Right lung (tissue), 5 donors: Measurements from ENCODE around the gene FOXA3. TPM values are rescaled to one million over a fixed set of nuclear protein-coding genes. Genes with fewer than 3 reads are reported as not detected.
A peak's percentile ranks its signal among the peaks of the same experiment; 100 is the strongest.
"Not testable (repeated sequence)": the region's sequence is repeated elsewhere in the genome, so short reads cannot be mapped to it uniquely, and the experiment has no call there.

ENCODE experiments used
- DNase-seq, 2 donors: peaks; one replicate each; pipeline ENCODE4 v3.0.0-alpha.2; 2013
- polyA plus RNA-seq, 5 donors: library from polyadenylated mRNA; unstranded; fragments of 120-200 nt; gene quantifications; one replicate each; pipeline versions ENCODE4 v1.2.1 to v1.2.3, GENCODE V29; 2013; ENCODE audit warnings: inconsistent platforms in 1 of 5, low replicate concordance in 1 of 5; ENCODE audit not compliant: insufficient read length in 5 of 5, insufficient read depth in 1 of 5

The FOXA3 gene
- polyA plus RNA-seq, 5 donors: 1.2 to 3.3 (median 1.6) TPM

- DNase-seq: no peak
Observed at GRCh38 chr19:45827459-45828093, 36.5 kb upstream of the FOXA3 start.

DNA sequence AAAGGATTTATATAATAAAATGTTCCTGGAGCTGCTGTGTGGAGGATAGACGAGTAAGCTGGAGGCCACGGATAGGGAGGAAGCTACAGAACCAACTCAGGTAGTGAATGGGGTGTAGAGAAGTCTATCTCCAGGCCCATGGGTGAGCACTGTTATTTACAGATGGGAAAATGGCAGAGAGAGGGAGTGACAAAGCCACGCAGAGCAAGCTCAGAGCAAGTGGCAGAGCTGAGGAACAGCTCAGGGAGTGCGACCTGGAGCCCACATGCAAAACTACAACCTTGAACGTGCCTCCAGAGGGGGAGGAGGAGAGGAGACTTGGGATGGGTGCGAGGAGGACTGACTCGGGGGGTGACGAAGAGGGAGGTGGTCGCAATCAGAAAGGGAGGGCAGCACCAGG lies 35.6 kb upstream of the FOXA3 start:
- no peak for DNase-seq

DNA sequence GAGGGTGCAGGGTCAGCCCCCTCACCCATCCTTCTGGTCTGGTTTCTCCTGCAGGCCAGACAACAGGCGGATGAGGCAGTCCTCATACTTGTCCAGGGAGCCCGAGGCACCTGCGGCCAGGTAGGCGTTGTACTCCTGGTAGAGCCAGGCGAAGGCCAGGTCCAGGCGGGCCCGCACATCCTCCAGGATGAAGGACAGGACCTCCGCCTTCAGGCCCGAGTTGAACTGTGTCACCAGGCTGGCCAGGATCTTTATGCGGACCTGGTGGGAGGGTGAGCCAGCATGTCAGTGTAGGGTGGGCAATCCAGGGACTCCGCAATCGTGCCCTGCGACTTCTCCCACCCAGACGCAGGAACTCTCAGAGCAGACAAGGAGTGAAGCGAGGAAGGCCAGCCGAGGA lies 35.2 kb upstream of the FOXA3 start:
- no peak for DNase-seq

GRCh38 chr19:45834970-45835369 lies 29.2 kb upstream of the FOXA3 start:
- DNase-seq: no peak

DNA sequence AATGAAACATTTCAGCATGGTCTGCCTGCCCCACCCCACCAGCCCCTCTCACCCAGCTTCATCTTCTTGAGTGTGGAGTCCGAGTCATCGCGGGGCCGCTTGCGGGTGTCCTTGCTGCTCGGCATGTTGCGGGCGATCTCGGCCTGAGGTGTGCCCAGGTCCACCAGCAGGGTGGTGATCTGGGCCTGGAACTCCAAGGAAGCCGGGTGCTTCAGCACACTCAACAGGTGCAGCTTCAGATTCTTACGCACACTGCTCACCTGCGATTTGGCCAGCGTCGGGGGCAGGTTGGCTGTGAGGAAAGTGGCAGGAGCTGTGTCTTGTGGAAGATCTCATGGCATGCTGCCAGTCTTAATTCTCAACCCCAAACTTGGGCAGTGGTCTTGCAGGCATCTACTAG lies 21.9 kb upstream of the FOXA3 start:
- no peak for DNase-seq

GRCh38 chr19:45847663-45848062 lies 16.5 kb upstream of the FOXA3 start:
- DNase-seq: no peak

- no peak for DNase-seq
Observed at GRCh38 chr19:45848922-45849321, 15.2 kb upstream of the FOXA3 start.

DNA sequence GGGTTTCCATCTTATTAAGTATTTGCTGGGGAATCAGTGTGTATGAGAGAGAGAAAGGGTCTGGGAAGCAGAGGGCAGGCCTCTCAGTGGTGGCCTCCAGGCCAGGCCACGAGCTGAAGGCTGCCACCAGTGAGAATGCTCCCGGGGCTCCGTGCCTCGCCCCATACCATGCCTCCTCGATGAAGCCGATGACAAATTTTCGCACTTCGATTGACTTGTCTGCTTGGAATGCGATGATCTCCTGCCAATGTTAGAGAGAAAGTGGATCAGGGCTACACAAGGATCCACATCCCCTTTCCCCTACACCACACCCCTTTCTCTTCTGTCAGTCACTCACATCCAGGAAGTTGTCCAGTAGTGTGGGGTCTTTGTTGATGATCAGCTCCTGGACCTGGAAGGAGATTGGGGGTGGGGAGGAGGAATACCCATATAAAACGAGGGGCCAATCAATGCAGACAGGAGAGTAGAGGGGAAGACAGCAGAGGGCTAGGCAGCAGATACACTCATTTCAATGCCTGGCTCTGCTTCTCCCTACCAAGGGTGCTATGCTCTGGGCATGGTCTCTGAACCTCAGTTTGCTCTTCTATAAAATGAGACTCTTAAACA lies 11.9 kb upstream of the FOXA3 start:
- no peak for DNase-seq

- peak; percentile 34 to 57 for DNase-seq
Observed at GRCh38 chr19:45852983-45853382, 11.1 kb upstream of the FOXA3 start.

GRCh38 chr19:45854167-45854778 lies 9.9 kb upstream of the FOXA3 start:
- no peak for DNase-seq

DNA sequence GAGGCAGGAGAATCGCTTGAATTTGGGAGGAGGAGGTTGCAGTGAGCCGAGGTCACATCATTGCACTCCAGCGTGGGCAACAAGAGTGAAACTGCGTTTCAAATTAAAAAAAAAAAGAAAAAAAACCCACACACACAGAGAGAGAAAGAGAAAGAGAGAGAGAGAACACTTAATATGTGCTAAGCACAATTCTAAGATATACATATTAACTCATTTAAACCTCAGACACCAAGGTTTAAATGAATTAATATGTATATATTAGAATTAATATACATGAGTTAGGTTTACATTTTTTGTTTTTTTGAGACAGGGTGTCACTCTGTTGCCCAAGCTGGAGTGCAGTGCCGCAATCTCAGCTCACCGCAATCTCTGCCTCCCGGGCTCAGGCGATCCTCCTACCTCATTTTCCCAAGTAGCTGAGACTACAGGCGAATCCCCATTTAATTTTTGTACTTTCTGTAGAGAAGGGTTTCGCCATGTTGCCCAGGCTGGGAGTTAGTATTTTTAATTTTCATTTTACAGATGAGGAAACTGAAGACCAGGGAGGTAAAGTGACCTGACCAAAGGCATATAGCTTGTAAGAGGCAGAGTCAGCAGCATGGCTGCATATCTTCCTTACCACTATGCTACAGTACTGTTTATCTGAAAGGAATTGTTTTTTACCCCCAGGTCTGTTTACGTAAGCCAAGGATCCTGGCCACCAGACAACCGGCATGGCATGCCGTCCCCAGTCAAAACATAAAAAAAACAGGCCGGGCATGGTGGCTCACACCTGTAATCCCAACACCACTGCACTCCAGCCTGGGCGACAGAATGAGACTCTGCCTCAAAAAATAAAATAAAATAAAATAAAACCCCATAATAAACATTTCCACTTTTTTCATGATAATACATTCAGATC lies 3.5 kb upstream of the FOXA3 start:
- DNase-seq: no peak

- no peak for DNase-seq
Observed at GRCh38 chr19:45862271-45862563, 1.9 kb upstream of the FOXA3 start.

GRCh38 chr19:45862564-45863334 lies 1.4 kb upstream of the FOXA3 start, which contains the start of gene SYMPK:
Gene SYMPK (minus strand): TSS chr19:45863147. CDS start chr19:45854495, 8,652 bp downstream.
- DNase-seq: peak; percentile 97 to 98

DNA sequence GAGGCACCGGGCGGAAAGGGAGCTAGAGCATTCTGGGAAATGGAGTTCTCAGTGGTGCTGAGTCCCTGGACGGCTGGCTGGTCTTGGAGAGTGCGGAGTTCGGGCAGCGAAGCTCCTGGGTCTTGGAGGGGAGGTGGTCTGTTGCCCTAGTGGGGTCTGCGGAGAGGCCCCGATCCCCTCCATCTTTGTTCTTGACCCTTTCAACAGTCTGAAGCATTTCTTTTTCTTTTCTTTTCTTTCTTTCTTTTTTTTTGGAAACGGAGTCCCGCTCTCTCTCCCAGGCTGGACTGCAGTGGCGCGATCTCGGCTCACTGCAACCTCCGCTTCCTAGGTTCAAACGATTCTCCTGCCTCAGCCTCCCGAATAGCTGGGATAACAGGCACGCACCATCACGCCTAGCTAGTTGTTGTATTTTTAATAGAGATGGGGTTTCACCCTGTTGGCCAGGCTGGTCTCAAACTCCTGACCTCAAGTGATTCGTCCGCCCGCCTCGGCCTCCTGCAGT lies 739 bp upstream of the FOXA3 start:
- DNase-seq: no peak

DNA sequence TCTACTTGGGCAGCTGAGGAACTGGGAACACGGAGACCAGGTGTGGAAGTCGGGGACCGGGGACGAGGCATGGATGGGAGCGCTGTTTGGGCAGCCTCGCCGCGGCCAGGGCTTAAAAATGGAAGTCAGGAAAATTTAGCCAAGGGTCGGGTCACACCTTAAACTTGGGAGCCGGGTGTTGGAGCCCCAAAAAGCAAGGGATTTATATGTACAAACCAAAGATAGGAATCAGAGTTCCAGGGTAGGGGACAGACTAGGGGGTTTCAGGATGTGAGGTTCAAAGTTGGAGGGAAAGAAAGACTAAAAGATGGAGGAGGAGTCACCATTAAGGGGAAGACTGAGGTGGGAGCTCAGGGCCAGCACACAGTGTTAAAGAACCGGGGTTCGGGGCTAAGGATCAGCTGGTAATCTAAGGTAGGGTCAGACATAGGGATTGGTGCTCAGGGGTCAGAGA lies 530 bp downstream of the FOXA3 start:
- DNase-seq: no peak

DNA sequence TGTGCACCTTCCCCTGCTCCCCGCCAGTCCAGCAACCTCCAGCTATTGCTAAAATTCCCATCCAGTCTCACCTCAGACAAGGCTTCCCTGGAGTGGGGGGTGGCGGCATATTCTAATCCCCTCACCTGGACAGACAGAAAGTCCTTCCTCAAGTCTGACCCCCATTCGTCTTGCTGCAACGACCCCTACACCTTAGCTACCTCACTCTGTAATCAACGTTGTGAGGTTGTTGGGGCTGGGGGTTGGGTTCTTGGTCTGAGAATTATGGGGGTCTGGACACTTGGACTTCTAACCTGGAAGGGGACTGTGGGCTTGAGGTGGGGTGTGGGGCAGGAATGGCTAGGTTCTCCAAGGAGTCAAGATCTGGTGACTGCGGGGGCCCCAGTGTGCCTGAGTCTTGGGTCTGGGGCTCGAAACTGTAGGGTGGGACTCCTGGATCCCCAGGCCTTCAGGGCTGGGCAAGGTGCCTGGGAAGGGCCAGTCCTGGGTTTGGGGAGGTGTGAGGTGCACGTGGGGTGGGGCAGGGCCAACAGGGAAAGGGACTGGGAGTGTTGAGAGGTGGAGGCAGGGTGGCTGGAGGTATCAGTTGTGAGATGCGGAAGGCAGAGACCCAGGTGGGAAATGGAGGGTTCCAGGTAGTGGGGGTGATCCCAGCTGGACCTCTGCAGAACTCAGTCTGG lies 1.3 kb downstream of the FOXA3 start:
- no peak for DNase-seq

DNA sequence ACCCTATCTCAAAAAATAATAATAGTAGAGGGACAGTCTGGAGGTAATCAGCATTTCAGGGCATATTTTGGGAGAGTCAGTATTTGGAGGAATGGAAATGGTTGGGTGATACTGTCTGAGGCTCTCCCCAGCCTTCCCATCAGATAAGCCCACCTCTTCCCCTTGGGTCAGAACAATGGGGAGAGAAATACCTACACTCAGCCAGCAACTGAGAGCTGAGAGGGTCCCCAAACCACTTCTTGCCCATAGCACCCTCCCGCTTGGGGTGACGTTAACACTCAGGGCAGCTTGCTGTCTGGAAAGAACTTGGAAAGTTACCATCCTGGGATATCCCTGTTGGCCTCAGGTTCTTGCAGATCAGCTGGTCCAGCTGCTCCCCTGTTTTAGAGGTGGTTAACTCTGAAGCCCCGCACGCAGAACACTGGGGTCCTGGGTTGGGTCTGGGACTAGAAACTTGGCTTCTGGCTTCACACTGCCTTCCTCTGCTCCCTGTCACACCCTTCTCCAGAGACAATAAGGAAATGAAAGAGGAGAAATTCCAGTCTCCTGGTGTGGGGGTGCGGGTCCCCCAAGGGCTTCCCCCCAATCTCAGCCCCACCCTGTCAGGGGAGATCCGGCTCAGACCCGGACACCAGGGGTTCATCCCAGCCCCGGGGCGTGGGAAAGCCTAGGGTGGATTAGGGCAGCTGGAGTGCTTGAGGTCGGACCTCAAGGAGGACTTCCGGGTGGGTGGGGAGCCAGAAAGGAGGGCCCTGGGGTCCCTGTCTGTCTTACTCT lies 2.5 kb downstream of the FOXA3 start:
- no peak for DNase-seq

- DNase-seq: not testable (repeated sequence)
Observed at GRCh38 chr19:45867241-45867640, 3.1 kb downstream of the FOXA3 start.

GRCh38 chr19:45870798-45871197 lies 6.7 kb downstream of the FOXA3 start:
- DNase-seq: no peak
